DOHH2 (cell line): ENCODE data around the gene C8G.

Source experiments
- EZH2phosphoT487 ChIP-seq: fragments of 200-600 bp; sonication (generic); IDR thresholded peaks from 2 replicates; pipeline ENCODE4 v1.6.1; 2017; ENCODE audit warnings: borderline replicate concordance, mild to moderate bottlenecking, antibody characterized with exemption, low read length, moderate library complexity, mixed read lengths
- TF ChIP-seq, protein P1 (sequence below): fragments of 200-600 bp; sonication (generic); IDR thresholded peaks from one replicate; pipeline ENCODE4 v1.5.1; 2014; ENCODE audit warnings: antibody characterized with exemption, mild to moderate bottlenecking, low read depth, low read length; ENCODE audit not compliant: poor library complexity, severe bottlenecking

- no peak for TF ChIP-seq EZH2phosphoT487
- TF ChIP-seq, protein P1, sequence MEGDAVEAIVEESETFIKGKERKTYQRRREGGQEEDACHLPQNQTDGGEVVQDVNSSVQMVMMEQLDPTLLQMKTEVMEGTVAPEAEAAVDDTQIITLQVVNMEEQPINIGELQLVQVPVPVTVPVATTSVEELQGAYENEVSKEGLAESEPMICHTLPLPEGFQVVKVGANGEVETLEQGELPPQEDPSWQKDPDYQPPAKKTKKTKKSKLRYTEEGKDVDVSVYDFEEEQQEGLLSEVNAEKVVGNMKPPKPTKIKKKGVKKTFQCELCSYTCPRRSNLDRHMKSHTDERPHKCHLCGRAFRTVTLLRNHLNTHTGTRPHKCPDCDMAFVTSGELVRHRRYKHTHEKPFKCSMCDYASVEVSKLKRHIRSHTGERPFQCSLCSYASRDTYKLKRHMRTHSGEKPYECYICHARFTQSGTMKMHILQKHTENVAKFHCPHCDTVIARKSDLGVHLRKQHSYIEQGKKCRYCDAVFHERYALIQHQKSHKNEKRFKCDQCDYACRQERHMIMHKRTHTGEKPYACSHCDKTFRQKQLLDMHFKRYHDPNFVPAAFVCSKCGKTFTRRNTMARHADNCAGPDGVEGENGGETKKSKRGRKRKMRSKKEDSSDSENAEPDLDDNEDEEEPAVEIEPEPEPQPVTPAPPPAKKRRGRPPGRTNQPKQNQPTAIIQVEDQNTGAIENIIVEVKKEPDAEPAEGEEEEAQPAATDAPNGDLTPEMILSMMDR: no peak
These were observed 17.1 kb downstream of the C8G start for GRCh38 chr9:136962163-136962562.
